Activated CD8-positive, alpha-beta memory T cell treated with anti-CD3 and anti-CD28 coated beads for 36 hours (primary cell): ENCODE data around the gene LRRC34. TPM values are rescaled to one million over a fixed set of nuclear protein-coding genes. Genes with fewer than 3 reads are reported as not detected.

Experiments
- CTCF ChIA-PET: fragments of 350-600 bp; sonication (Branson Sonifier 250); formaldehyde crosslinking; loops from one replicate; lab custom pipeline; 2021; ENCODE audit warnings: antibody characterized with exemption; lab: Charles Lee
- POLR2A ChIA-PET: fragments of 350-600 bp; sonication (Branson Sonifier 250); formaldehyde crosslinking; loops from one replicate; lab custom pipeline; 2021; ENCODE audit warnings: antibody characterized with exemption; lab: Charles Lee
- total RNA-seq, 2 experiments: library from RNA; stranded (reverse); gene quantifications; one replicate each; pipeline ENCODE4 v1.2.3, GENCODE V29; 2021

The LRRC34 gene
- total RNA-seq, 2 experiments from 2014 or later, result 3.5 to 4.2 TPM

DNA sequence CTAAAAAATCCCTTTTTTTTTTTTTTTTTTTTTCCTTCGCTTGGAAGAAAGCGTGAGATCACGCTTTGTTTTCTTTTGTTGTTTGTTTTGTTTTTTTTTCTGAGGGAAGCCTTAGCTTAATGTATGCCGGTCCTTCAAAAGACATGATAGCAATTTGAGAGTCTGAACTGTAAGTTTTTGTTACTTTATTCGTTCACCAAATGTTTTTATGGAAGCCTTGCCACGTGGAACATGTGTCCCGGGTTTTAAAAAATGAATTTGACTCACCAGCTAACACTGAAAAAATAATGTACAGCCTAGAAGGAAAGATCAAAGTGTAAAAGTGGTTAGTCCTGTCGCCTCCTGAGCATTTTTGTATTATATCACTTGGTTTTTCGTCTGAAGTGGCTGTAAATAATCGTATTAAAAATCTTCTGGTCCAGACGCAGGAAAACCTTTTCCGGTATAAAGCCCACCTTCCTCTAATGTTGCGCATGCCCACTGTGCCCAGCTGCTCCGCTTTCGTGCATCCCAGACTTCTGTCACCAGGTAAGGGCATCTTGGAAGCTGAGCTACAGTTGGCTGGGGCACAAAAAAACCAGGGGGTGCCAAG is 40.3 kb downstream of the LRRC34 start:
- POLR2A ChIA-PET, result interaction anchor here (0.6 to 2.2 kb wide), 8 partner anchors 8 to 1719 kb away, joined by 3 to 16 read pairs (median 5); partner anchors contain the start of genes LRRC34, LRRIQ4, SEC62 and TERC

DNA sequence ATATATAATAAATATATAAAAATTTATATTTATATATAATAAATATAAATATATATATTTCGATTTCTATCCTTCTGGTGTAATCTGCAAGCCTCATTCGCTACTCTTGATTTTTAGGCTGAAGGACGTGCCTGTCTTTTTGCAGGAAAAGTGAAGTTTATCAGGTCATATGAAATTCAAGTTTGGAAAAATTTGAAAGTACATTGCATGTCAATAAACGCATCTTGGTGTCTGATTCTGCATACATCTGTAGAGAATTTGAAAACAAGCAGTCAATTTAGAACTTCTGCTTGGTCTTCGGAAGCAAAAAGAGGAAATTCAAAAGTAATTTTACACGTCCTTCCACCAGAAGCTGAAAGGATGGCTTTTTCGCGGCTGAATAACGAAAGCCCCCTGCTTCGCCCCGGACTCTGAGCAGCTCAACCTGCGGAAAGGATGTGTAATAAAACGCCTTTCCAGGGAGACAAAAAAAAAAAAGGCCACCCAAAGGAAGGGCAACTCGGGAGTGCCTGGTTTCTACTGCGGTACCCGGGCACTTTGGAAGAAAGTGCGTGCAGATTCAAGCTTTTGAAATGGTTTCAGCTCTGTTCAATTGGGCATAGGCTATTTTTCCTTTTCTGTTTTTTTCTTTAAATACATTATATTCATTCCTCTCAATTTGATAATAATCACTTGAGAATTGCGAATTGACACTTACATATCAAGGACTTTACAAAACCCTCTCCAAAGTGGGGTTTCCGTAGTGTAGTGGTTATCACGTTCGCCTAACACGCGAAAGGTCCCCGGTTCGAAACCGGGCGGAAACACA is 41.0 kb downstream of the LRRC34 start:
- POLR2A ChIA-PET, result interaction anchor here (1.0 to 2.2 kb wide), 5 partner anchors 7 to 407 kb away, joined by 3 to 16 read pairs (median 12); partner anchors contain the start of genes LRRC34, LRRIQ4, SEC62 and TERC

More for the DNA sequence above, 40.3 kb downstream of the LRRC34 start:
- CTCF ChIA-PET, result interaction anchor here (0.8 to 2.6 kb wide), 4 partner anchors 9 to 193 kb away, joined by 3 to 12 read pairs (median 4); partner anchors contain the start of genes LRRC34 and LRRIQ4

GRCh38 chr3:169769287-169770181 is 43.2 kb downstream of the LRRC34 start, which contains the start of gene ACTRT3:
Gene ACTRT3, minus strand, starts transcription at chr3:169769561. Its CDS starts 41 bp downstream, at chr3:169769520.
- ChIA-PET CTCF (no interaction called here), POLR2A (interaction anchor here (0.6 to 0.9 kb wide), 2 partner anchors 197 to 263 kb away, joined by 3 read pairs; partner anchors contain the start of gene SEC62)

More for the DNA sequence above, 41.0 kb downstream of the LRRC34 start:
- CTCF ChIA-PET, result interaction anchor here (0.7 to 2.6 kb wide), 5 partner anchors 8 to 194 kb away, joined by 3 to 12 read pairs (median 4); partner anchors contain the start of genes LRRC34 and LRRIQ4

DNA sequence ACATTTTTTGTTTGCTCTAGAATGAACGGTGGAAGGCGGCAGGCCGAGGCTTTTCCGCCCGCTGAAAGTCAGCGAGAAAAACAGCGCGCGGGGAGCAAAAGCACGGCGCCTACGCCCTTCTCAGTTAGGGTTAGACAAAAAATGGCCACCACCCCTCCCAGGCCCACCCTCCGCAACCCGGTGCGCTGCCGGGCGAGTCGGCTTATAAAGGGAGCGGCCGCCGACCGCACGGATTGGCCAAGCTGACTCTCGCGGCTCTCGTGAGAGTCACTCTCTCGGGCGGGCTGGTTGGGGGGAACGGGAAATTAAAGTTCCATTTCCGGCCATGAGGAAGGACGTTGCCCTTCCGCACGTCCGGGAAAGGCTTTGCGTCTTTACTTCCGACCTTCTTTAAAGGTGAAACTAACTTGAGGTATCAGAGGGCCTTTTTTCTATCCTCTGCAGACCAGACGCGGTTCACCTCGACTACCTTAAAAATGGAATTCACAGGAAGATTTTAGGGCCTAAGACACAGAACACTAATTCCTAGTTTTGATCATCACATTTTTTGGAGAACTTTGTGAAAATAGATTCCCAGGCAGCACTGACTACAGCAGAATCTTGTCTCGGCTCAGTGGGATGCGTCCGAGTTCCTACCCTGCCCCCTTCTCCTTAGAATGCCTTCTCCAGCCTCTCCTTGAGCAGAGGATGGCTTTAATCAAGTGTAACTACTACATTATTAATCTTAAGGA is 47.7 kb downstream of the LRRC34 start, which contains the start of gene TERC:
TERC (minus strand) TSS at position 179 of the 731 bp plus-strand sequence.
- ChIA-PET POLR2A (interaction anchor here (0.6 to 2.2 kb wide), 3 partner anchors 8 to 1414 kb away, joined by 3 to 14 read pairs (median 4); partner anchors contain the start of gene MYNN), CTCF (interaction anchor here (2.5 kb wide), 1 partner anchor 8 kb away, joined by 12 read pairs; the partner anchor contains the start of gene MYNN)

- CTCF ChIA-PET, result interaction anchor here (2.5 kb wide), 1 partner anchor 8 kb away, joined by 12 read pairs; the partner anchor contains the start of gene MYNN
- POLR2A ChIA-PET, result interaction anchor here (0.6 to 2.2 kb wide), 3 partner anchors 9 to 1415 kb away, joined by 3 to 14 read pairs (median 4); partner anchors contain the start of gene MYNN
Measured at GRCh38 chr3:169764312-169764881, 48.3 kb downstream of the LRRC34 start.

GRCh38 chr3:169760479-169760878 is 52.2 kb downstream of the LRRC34 start:
- CTCF ChIA-PET, result no interaction called here
- POLR2A ChIA-PET, result no interaction called here

GRCh38 chr3:169759256-169759655 is 53.4 kb downstream of the LRRC34 start:
- ChIA-PET CTCF (interaction anchor here (0.8 to 1.0 kb wide), 2 partner anchors 9 to 14 kb away, joined by 3 read pairs; no protein-coding TSS in a partner anchor), POLR2A (interaction anchor here (0.6 to 0.8 kb wide), 3 partner anchors 13 to 192 kb away, joined by 3 to 5 read pairs (median 3); no protein-coding TSS in a partner anchor)

DNA sequence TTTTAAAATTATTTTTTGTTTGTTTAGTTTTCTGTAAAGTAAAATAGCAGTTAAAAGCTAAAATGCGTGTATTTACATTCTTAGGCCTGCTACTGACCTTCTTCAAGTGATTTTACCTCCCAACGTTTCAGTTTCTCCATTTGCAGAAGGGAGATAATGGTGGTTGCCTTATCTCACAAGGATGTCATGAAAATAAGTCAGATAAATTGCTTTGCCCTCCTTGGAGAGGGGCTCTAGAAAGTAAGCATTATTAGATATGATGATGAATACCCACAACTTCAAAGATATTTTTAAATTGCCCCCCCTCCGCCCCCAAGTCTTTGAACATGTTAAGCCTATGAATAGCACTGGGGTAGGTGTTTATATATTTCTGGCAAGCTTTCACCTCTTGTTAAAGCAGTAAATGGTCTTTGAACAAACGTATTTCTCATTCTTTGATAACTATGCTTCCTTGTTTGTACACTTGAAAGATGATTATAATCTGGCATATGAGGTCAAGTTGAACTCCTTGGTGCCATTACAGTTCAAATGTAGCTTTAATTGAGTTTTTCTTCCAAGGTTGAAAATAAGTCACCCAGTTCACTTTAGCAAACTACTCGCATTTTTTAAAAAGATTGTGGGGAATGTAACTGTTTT is 54.2 kb downstream of the LRRC34 start:
- ChIA-PET POLR2A (interaction anchor here (0.7 to 0.8 kb wide), 2 partner anchors 12 to 15 kb away, joined by 3 read pairs; no protein-coding TSS in a partner anchor), CTCF (no interaction called here)

- POLR2A ChIA-PET, result no interaction called here
- CTCF ChIA-PET, result no interaction called here
Measured at GRCh38 chr3:169755488-169755887, 57.2 kb downstream of the LRRC34 start.

GRCh38 chr3:169754711-169755110 is 58.0 kb downstream of the LRRC34 start:
- CTCF ChIA-PET, result no interaction called here
- POLR2A ChIA-PET, result interaction anchor here (0.6 kb wide), 1 partner anchor 566 kb away, joined by 3 read pairs; no protein-coding TSS in a partner anchor

GRCh38 chr3:169751875-169752274 is 60.8 kb downstream of the LRRC34 start:
- POLR2A ChIA-PET, result no interaction called here
- CTCF ChIA-PET, result interaction anchor here (1.2 kb wide), 1 partner anchor 21 kb away, joined by 3 read pairs; no protein-coding TSS in a partner anchor

- POLR2A ChIA-PET, result no interaction called here
- CTCF ChIA-PET, result no interaction called here
Measured at GRCh38 chr3:169750665-169751064, 62.0 kb downstream of the LRRC34 start.

DNA sequence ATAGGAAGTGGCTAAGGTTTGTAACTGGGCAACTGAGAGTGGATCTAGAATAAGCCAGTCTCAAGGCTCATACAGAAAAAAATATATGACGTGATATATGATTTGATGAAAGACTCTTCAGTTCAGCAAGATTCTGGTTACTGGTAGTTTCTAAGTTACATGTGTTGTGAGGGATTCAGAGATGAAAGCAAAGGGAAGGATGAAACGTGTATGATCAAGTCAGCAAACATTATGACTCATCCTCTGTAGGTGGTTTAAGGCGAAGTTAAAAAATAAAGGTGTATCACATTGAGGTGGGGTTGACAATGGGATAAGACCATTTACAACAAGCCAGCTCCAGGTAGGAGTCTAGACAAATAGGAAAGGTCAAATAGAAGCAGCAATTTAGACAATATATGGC is 64.0 kb downstream of the LRRC34 start:
- ChIA-PET POLR2A (no interaction called here), CTCF (no interaction called here)

GRCh38 chr3:169746924-169747323 is 65.8 kb downstream of the LRRC34 start:
- POLR2A ChIA-PET, result no interaction called here
- CTCF ChIA-PET, result no interaction called here

DNA sequence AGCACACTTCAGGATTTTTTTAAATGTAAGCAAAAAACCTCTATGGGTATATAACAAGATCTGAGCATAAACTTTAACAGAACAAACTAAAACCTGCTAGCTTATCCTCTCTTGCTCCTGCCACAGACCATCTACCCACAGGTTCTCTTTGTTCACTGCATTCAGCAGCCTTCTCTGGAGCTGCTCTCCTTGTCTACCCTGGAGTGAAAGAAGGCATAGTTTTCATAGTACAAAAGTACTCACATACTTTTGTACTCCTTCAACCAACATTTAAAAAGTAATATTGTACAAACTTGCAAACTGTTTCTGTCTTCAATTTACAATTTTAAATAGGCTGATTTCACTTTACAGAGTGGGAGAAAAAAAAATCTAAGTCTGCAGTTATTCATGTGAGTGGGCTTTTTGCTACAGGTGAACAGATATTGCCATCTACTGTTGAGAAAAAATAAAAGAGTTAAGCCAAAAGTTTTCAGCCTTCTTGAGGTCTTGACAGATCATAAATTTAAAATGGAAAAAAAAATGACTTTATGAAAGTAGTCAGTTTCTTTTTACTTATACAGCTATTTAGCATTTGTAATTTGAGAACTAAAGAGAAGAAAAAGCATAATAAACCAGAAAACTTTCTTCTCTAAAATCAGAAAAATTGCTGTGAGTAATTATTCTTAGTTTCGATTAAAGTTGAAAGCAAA is 68.2 kb downstream of the LRRC34 start:
- ChIA-PET CTCF (interaction anchor here (1.1 to 1.4 kb wide), 2 partner anchors 15 to 595 kb away, joined by 3 read pairs; no protein-coding TSS in a partner anchor), POLR2A (no interaction called here)
